Measurements from ENCODE around the gene ADGRA3.

Gene ADGRA3

GRCh38 chr4:22515888-22516541 lies at the start of gene ADGRA3:
Gene ADGRA3, minus strand, starts transcription at chr4:22516066. Its CDS starts 282 bp downstream, at chr4:22515784.
- peak; percentile 80 to 89 (median 81) for DNase-seq

GRCh38 chr4:22556495-22556894 lies 40.6 kb upstream of the ADGRA3 start:
- DNase-seq = no peak

- DNase-seq = no peak
Measured at GRCh38 chr4:22554670-22555069, 38.8 kb upstream of the ADGRA3 start.

- no peak for DNase-seq
Measured at GRCh38 chr4:22553560-22553959, 37.7 kb upstream of the ADGRA3 start.

- DNase-seq = no peak
Measured at GRCh38 chr4:22552812-22553211, 36.9 kb upstream of the ADGRA3 start.

GRCh38 chr4:22551550-22551949 lies 35.7 kb upstream of the ADGRA3 start:
- DNase-seq = no peak

GRCh38 chr4:22546299-22546698 lies 30.4 kb upstream of the ADGRA3 start:
- DNase-seq = no peak

- DNase-seq = no peak
Measured at GRCh38 chr4:22539251-22539650, 23.4 kb upstream of the ADGRA3 start.

- no peak for DNase-seq
Measured at GRCh38 chr4:22537864-22538263, 22.0 kb upstream of the ADGRA3 start.

GRCh38 chr4:22534374-22534773 lies 18.5 kb upstream of the ADGRA3 start:
- no peak for DNase-seq

GRCh38 chr4:22532896-22533295 lies 17.0 kb upstream of the ADGRA3 start:
- no peak for DNase-seq

- no peak for DNase-seq
Measured at GRCh38 chr4:22532117-22532516, 16.3 kb upstream of the ADGRA3 start.

- DNase-seq = no peak
Measured at GRCh38 chr4:22531311-22532019, 15.6 kb upstream of the ADGRA3 start.

GRCh38 chr4:22524895-22525294 lies 9.0 kb upstream of the ADGRA3 start:
- no peak for DNase-seq

GRCh38 chr4:22522706-22523501 lies 7.0 kb upstream of the ADGRA3 start:
- DNase-seq = no peak

GRCh38 chr4:22522206-22522605 lies 6.3 kb upstream of the ADGRA3 start:
- DNase-seq = peak in 1 of 3 experiments; percentile 3

- DNase-seq = no peak
Measured at GRCh38 chr4:22521240-22521639, 5.4 kb upstream of the ADGRA3 start.

GRCh38 chr4:22515145-22515887 lies 550 bp downstream of the ADGRA3 start:
- DNase-seq = peak; percentile 70 to 89 (median 82)

- no peak for DNase-seq
Measured at GRCh38 chr4:22514481-22514880, 1.4 kb downstream of the ADGRA3 start.

- peak in 1 of 3 experiments; percentile 39 for DNase-seq
Measured at GRCh38 chr4:22514001-22514400, 1.9 kb downstream of the ADGRA3 start.

- DNase-seq = no peak
Measured at GRCh38 chr4:22512306-22512705, 3.6 kb downstream of the ADGRA3 start.

- DNase-seq = no peak
Measured at GRCh38 chr4:22510750-22511149, 5.1 kb downstream of the ADGRA3 start.

GRCh38 chr4:22508376-22508775 lies 7.5 kb downstream of the ADGRA3 start:
- no peak for DNase-seq

Data from NCI-H1417 (cell line).